Measurements from ENCODE around the gene THAP6. TPM values are rescaled to one million over a fixed set of nuclear protein-coding genes. Genes with fewer than 3 reads are reported as not detected.

The THAP6 gene
- total RNA-seq, 1 experiment from 2014 or later: 11.7 TPM

DNA sequence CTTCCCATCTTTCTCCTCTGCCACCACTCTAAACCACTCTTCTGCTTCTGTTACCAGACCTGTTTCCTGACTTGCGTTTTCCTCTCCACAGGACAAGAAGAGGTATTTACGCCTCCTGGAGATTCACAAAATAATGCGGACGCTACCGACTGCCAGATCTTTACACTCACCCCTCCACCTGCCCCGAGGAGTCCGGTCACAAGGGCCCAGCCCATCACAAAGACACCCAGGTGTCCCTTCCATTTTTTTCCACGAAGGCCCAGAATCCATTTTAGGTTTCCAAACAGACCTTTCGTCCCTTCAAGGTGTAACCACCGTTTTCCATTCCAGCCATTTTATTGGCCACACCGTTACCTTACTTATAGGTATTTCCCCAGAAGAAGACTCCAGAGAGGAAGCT, 49.8 kb downstream of the THAP6 start:
- 0 out of 7 replicates have a peak overlapping the region, but pooled peaks of 1 of the 3 experiments have one; percentile 2 for H3K27ac Mint-ChIP-seq
- TF ChIP-seq, protein P1, sequence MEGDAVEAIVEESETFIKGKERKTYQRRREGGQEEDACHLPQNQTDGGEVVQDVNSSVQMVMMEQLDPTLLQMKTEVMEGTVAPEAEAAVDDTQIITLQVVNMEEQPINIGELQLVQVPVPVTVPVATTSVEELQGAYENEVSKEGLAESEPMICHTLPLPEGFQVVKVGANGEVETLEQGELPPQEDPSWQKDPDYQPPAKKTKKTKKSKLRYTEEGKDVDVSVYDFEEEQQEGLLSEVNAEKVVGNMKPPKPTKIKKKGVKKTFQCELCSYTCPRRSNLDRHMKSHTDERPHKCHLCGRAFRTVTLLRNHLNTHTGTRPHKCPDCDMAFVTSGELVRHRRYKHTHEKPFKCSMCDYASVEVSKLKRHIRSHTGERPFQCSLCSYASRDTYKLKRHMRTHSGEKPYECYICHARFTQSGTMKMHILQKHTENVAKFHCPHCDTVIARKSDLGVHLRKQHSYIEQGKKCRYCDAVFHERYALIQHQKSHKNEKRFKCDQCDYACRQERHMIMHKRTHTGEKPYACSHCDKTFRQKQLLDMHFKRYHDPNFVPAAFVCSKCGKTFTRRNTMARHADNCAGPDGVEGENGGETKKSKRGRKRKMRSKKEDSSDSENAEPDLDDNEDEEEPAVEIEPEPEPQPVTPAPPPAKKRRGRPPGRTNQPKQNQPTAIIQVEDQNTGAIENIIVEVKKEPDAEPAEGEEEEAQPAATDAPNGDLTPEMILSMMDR (conservative IDR thresholded peaks at IDR 0.05): no peak
- no peaks in the 10 kb centered on the region for H3K27me3 ChIP-seq (ENCODE audit: insufficient read depth, low read length)
- H3K27ac ChIP-seq (ENCODE audit: insufficient read length, low read depth, low read length): no peak overlapping the region
- H2AFZ ChIP-seq (ENCODE audit: low read length): no peak overlapping the region
- no peaks in the 10 kb centered on the region for H3K27me3 Mint-ChIP-seq (ENCODE audit: low read depth)
- no peak overlapping the region for H3K4me2 ChIP-seq (ENCODE audit: insufficient read depth, insufficient read length, low read length)
- no CpG with 5 or more reads among the region's 11 CpGs for WGBS (ENCODE audit: extremely low coverage, insufficient read length, low lambda C conversion rate)
- H4K8ac ChIP-seq (replicated peaks; ENCODE audit: insufficient read length, low read depth, low read length): no peak overlapping the region
- no peaks in the 10 kb centered on the region for H3K79me2 ChIP-seq (ENCODE audit: insufficient read depth, low read length)
- no peak overlapping the region for H3K18ac ChIP-seq (ENCODE audit: insufficient read length, low read depth, low read length)
- H3K4me3 Mint-ChIP-seq: no peak overlapping the region
- H3K79me1 ChIP-seq (ENCODE audit: insufficient read depth, low read depth, low read length, poor library complexity, severe bottlenecking): no peaks in the 10 kb centered on the region
- H2BK15ac ChIP-seq (ENCODE audit: low read depth, low read length): no peak overlapping the region
- H2BK5ac ChIP-seq (ENCODE audit: insufficient read length, low read length): no peak overlapping the region
- no peak overlapping the region for H3K9ac ChIP-seq (ENCODE audit: extremely low read depth, insufficient read length, low read length)
- no peak overlapping the region for H2BK12ac ChIP-seq (ENCODE audit: insufficient read length, low read depth, low read length)
- peaks cover 10 to 12% of the 10 kb centered on the region in 2 experiments for H3K9me3 Mint-ChIP-seq
- no peak overlapping the region for H3K14ac ChIP-seq (ENCODE audit: insufficient read depth, low read length)
- no peak for DNase-seq
- H3K4me1 ChIP-seq (ENCODE audit: insufficient read depth, low read length): peaks cover 3% of the 10 kb centered on the region; the same call in 1 of the 2 replicates
- no peak overlapping the region for H3K23ac ChIP-seq (ENCODE audit: insufficient read length, low read depth, low read length)
- H4K91ac ChIP-seq (ENCODE audit: insufficient read length, low read depth, low read length): no peak overlapping the region
- H3K4ac ChIP-seq (ENCODE audit: low read depth, low read length): no peak overlapping the region
- no peaks in the 10 kb centered on the region for H4K20me1 ChIP-seq (ENCODE audit: control insufficient read depth, insufficient read depth, insufficient read length)
- H3K36me3 Mint-ChIP-seq (ENCODE audit: insufficient read depth in 1 of 3, low read depth in 3 of 3): peaks cover 0 to 15% (median 8%) of the 10 kb centered on the region in 3 experiments; a peak in 4 of 7 replicates
- H4K5ac ChIP-seq (ENCODE audit: insufficient read length, low read depth, low read length): no peak overlapping the region
- H3K56ac ChIP-seq (ENCODE audit: insufficient read length, low read depth, low read length): no peak overlapping the region
- no peak overlapping the region for H2AK5ac ChIP-seq (ENCODE audit: insufficient read length, low read length)
- H3K23me2 ChIP-seq (ENCODE audit: insufficient read length, low read depth, low read length, poor library complexity, severe bottlenecking): no peaks in the 10 kb centered on the region
- H3K9me3 ChIP-seq (ENCODE audit: control insufficient read depth, low read depth, low read length): peaks cover 5% of the 10 kb centered on the region
- no peak overlapping the region for H3T11ph ChIP-seq (ENCODE audit: low read length)
- H2BK20ac ChIP-seq (ENCODE audit: low read depth, low read length, poor library complexity, severe bottlenecking): no peak overlapping the region
- no peak overlapping the region for H2BK120ac ChIP-seq (ENCODE audit: low read depth, low read length, poor library complexity, severe bottlenecking)
- peaks cover 8% of the 10 kb centered on the region in 2 experiments for H3K4me1 Mint-ChIP-seq
